GM12878 (cell line): ENCODE measurements around the gene SUPT4H1. TPM values are rescaled to one million over a fixed set of nuclear protein-coding genes. Genes with fewer than 3 reads are reported as not detected.

Experiments used
- CBX3 ChIP-seq: fragments of 200-600 bp; sonication (generic); IDR thresholded peaks from 2 replicates; pipeline ENCODE4 v1.6.1; 2016; ENCODE audit warnings: low read depth, borderline replicate concordance
- CHD2 ChIP-seq: IDR thresholded peaks from 2 replicates; pipeline ENCODE4 v1.6.1; 2011; ENCODE audit warnings: low read depth, low read length, improper control_type of control experiment, borderline replicate concordance
- CREB1 ChIP-seq: IDR thresholded peaks from 2 replicates; pipeline ENCODE4 v1.6.1; 2012; ENCODE audit warnings: low read depth, mild to moderate bottlenecking, inconsistent platforms
- EED ChIP-seq: sonication (generic); IDR thresholded peaks from 2 replicates; pipeline ENCODE4 v1.6.1; 2016; ENCODE audit warnings: antibody characterized with exemption, low read depth
- ESRRA ChIP-seq: IDR thresholded peaks from 2 replicates; pipeline ENCODE4 v1.6.1; 2012; ENCODE audit warnings: mild to moderate bottlenecking, low read length, improper control_type of control experiment
- ETV6 ChIP-seq, 2 experiments: fragments of 450-650 bp in 1 of 2; IDR thresholded peaks in 1 of 2; conservative IDR thresholded peaks in 1 of 2; 2 replicates each; pipeline ENCODE4 v1.6.1; 2014; ENCODE audit warnings: antibody characterized with exemption in 1 of 2, borderline replicate concordance in 1 of 2, low read depth in 1 of 2, mild to moderate bottlenecking in 1 of 2, moderate library complexity in 1 of 2
- FOXM1 ChIP-seq: IDR thresholded peaks from 2 replicates; pipeline ENCODE4 v1.6.1; 2012; ENCODE audit warnings: low read depth, mild to moderate bottlenecking, inconsistent platforms, low read length, moderate library complexity
- IRF4 ChIP-seq: IDR thresholded peaks from 2 replicates; pipeline ENCODE4 v1.6.1; 2011; ENCODE audit warnings: low read depth, low read length
- MEF2B ChIP-seq: fragments of 450-650 bp; IDR thresholded peaks from 2 replicates; pipeline ENCODE4 v1.6.1; 2018; ENCODE audit warnings: mild to moderate bottlenecking, moderate library complexity; ENCODE audit not compliant: partially characterized antibody, poor library complexity, severe bottlenecking
- NFIC ChIP-seq: IDR thresholded peaks from 2 replicates; pipeline ENCODE4 v1.6.1; 2012; ENCODE audit warnings: low read depth, mild to moderate bottlenecking, inconsistent platforms, low read length, moderate library complexity
- NR2C1 ChIP-seq: fragments of 450-650 bp; IDR thresholded peaks from 2 replicates; pipeline ENCODE4 v1.6.1; 2017; ENCODE audit warnings: antibody characterized with exemption, mild to moderate bottlenecking, moderate library complexity
- NR2F1 ChIP-seq: fragments of 450-650 bp; conservative IDR thresholded peaks from 2 replicates; pipeline ENCODE4 v1.6.1; 2017; ENCODE audit warnings: mild to moderate bottlenecking
- POU2F2 ChIP-seq: IDR thresholded peaks from 3 replicates; pipeline ENCODE4 v1.6.1; 2011; ENCODE audit warnings: low read depth, mild to moderate bottlenecking, low read length, borderline replicate concordance
- SRF ChIP-seq, 2 experiments: IDR thresholded peaks; 2 replicates each; pipeline ENCODE4 v1.6.1; 2011; ENCODE audit warnings: low read depth in 2 of 2, low read length in 2 of 2, mild to moderate bottlenecking in 1 of 2, moderate library complexity in 1 of 2
- SUZ12 ChIP-seq: fragments of 200-600 bp; sonication (generic); IDR thresholded peaks from one replicate; pipeline ENCODE4 v1.6.1; 2018; ENCODE audit warnings: antibody characterized with exemption, mild to moderate bottlenecking; ENCODE audit not compliant: unreplicated experiment
- WRNIP1 ChIP-seq: IDR thresholded peaks from 2 replicates; pipeline ENCODE4 v1.6.1; 2011; ENCODE audit warnings: low read depth, low read length, improper control_type of control experiment, borderline replicate concordance
- ZBED1 ChIP-seq: IDR thresholded peaks from 2 replicates; pipeline ENCODE4 v1.6.1; 2016; ENCODE audit warnings: borderline replicate concordance
- ZNF384 ChIP-seq: IDR thresholded peaks from 2 replicates; pipeline ENCODE4 v1.6.1; 2012; ENCODE audit warnings: low read depth, mild to moderate bottlenecking, low read length, improper control_type of control experiment, borderline replicate concordance
- polyA plus RNA-seq, 11 experiments: library from polyadenylated mRNA; depleted of rRNA in 4 of 11; unstranded in 6 of 11; stranded (reverse) in 5 of 11; fragments of >200 nt; fragmentation: Nextera tagmentation in 4 of 11; fragmentation: Illumina TruSeq in 1 of 11; extraction: Ambion mirVana in 4 of 11; extraction: Trizol in 1 of 11; gene quantifications; 1 replicate in 1 of 11; 2 replicates in 10 of 11; pipeline versions ENCODE4 v1.2.1 to v1.2.3, GENCODE V29; 2011 to 2016; ENCODE audit warnings: inconsistent platforms in 2 of 11, missing spikeins in 2 of 11, low read depth in 1 of 11
- total RNA-seq, 4 experiments: library from RNA; depleted of rRNA in 3 of 4; stranded (reverse); fragments of >200 nt in 3 of 4; fragmentation: Illumina TruSeq in 1 of 4; extraction: Trizol in 1 of 4; gene quantifications; 2 replicates each; pipeline versions ENCODE4 v1.2.1 to v1.2.3, GENCODE V29; 2013 to 2021
- TF ChIP-seq, protein P1 (sequence below): IDR thresholded peaks from 2 replicates; pipeline ENCODE4 v1.6.1; 2012; ENCODE audit warnings: mild to moderate bottlenecking, low read depth, low read length
- TF ChIP-seq, protein P2 (sequence below): fragments of 450-650 bp; IDR thresholded peaks from 2 replicates; pipeline ENCODE4 v1.6.1; 2017; ENCODE audit warnings: low read depth, mild to moderate bottlenecking, moderate library complexity
- TF ChIP-seq, protein P3 (sequence below): fragments of 450-650 bp; IDR thresholded peaks from 2 replicates; pipeline ENCODE4 v1.6.1; 2014; ENCODE audit warnings: mild to moderate bottlenecking
- TF ChIP-seq, protein P4 (sequence below): IDR thresholded peaks from 2 replicates; pipeline ENCODE4 v1.6.1; 2012; ENCODE audit warnings: low read depth, low read length, improper control_type of control experiment

The SUPT4H1 gene
- total and polyA plus RNA-seq, 10 of the 15 experiments (the other 5 are each of a cell fraction or from before 2014, with no cell fraction given), result 83.8 to 293 (median 128) TPM

DNA sequence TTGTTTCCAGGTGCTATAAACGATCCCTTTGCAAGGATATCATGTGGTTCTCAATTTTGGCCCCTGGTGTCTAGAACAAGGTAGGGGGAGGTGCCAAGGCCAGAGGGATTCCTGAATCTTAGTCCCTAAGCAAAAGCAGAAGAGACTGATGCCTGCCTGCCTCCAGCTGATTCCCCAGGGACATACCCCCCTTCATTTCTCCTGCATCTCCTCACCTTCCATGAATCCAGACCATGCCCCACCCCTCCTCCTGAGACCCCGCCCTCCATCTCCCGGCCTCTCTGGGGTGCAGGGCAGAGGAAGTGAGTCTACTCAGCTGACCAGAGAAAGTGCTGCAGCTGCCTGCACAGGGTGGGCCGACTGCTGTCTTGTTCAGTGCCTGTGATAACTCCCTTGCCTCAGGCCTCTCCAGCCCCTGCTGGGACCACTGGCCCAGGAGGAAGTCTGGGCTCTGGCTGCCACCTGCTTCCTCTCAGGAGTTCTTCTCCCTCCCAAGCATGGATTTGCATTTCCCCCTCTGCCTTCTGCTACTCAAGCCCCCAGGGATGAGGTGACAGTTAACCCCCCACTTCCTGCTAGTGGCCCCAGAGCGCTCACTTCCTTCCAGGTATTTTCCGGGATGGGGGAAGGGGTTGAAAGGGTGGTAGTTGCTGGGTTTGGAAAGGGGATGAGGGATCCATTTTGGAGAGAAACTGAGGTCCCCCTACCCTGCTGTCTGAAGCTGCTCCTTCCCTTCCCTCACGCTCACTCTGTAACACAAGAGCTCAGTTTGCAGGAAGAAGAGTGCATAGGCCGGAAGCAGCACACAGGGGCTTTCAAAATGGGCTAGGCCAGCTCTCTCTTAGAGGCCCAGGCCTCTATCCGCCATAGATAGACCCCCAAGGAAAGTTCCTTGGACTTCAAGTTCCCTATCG lies 12.9 kb downstream of the SUPT4H1 start (continued):
- TF ChIP-seq IRF4 (peak; percentile 49; the same call in 1 of the 2 replicates), SRF (IDR thresholded peaks at IDR 0.05; ENCODE audit: low read depth in 2 of 2, low read length in 2 of 2) (no peak), WRNIP1 (peak; percentile 31), MEF2B (peak; percentile 95), EED (peak; percentile 87), ZNF384 (no peak), FOXM1 (no peak), ZBED1 (peak; percentile 71; the same call in 1 of the 2 replicates), ETV6 (conservative IDR thresholded peaks at IDR 0.05 in 1 of 2, IDR thresholded peaks at IDR 0.05 in 1 of 2; ENCODE audit: borderline replicate concordance in 1 of 2, low read depth in 1 of 2) (peak; percentile 80 to 100; a peak in 3 of 4 replicates), NR2C1 (no peak), SUZ12 (no peak), CBX3 (no peak), CHD2 (peak; percentile 81), CREB1 (no peak), NFIC (no peak), NR2F1 (0 out of 2 replicates have a peak, but pooled peaks have one; percentile 10), POU2F2 (peak; percentile 97), ESRRA (no peak)
- TF ChIP-seq, protein P1, sequence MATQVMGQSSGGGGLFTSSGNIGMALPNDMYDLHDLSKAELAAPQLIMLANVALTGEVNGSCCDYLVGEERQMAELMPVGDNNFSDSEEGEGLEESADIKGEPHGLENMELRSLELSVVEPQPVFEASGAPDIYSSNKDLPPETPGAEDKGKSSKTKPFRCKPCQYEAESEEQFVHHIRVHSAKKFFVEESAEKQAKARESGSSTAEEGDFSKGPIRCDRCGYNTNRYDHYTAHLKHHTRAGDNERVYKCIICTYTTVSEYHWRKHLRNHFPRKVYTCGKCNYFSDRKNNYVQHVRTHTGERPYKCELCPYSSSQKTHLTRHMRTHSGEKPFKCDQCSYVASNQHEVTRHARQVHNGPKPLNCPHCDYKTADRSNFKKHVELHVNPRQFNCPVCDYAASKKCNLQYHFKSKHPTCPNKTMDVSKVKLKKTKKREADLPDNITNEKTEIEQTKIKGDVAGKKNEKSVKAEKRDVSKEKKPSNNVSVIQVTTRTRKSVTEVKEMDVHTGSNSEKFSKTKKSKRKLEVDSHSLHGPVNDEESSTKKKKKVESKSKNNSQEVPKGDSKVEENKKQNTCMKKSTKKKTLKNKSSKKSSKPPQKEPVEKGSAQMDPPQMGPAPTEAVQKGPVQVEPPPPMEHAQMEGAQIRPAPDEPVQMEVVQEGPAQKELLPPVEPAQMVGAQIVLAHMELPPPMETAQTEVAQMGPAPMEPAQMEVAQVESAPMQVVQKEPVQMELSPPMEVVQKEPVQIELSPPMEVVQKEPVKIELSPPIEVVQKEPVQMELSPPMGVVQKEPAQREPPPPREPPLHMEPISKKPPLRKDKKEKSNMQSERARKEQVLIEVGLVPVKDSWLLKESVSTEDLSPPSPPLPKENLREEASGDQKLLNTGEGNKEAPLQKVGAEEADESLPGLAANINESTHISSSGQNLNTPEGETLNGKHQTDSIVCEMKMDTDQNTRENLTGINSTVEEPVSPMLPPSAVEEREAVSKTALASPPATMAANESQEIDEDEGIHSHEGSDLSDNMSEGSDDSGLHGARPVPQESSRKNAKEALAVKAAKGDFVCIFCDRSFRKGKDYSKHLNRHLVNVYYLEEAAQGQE, result no peak
- TF ChIP-seq, protein P2, sequence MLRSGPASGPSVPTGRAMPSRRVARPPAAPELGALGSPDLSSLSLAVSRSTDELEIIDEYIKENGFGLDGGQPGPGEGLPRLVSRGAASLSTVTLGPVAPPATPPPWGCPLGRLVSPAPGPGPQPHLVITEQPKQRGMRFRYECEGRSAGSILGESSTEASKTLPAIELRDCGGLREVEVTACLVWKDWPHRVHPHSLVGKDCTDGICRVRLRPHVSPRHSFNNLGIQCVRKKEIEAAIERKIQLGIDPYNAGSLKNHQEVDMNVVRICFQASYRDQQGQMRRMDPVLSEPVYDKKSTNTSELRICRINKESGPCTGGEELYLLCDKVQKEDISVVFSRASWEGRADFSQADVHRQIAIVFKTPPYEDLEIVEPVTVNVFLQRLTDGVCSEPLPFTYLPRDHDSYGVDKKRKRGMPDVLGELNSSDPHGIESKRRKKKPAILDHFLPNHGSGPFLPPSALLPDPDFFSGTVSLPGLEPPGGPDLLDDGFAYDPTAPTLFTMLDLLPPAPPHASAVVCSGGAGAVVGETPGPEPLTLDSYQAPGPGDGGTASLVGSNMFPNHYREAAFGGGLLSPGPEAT, result peak; percentile 69
- TF ChIP-seq, protein P3, sequence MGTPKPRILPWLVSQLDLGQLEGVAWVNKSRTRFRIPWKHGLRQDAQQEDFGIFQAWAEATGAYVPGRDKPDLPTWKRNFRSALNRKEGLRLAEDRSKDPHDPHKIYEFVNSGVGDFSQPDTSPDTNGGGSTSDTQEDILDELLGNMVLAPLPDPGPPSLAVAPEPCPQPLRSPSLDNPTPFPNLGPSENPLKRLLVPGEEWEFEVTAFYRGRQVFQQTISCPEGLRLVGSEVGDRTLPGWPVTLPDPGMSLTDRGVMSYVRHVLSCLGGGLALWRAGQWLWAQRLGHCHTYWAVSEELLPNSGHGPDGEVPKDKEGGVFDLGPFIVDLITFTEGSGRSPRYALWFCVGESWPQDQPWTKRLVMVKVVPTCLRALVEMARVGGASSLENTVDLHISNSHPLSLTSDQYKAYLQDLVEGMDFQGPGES, result no peak
- TF ChIP-seq, protein P4, sequence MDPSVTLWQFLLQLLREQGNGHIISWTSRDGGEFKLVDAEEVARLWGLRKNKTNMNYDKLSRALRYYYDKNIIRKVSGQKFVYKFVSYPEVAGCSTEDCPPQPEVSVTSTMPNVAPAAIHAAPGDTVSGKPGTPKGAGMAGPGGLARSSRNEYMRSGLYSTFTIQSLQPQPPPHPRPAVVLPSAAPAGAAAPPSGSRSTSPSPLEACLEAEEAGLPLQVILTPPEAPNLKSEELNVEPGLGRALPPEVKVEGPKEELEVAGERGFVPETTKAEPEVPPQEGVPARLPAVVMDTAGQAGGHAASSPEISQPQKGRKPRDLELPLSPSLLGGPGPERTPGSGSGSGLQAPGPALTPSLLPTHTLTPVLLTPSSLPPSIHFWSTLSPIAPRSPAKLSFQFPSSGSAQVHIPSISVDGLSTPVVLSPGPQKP, result peak; percentile 64; the same call in 1 of the 2 replicates
